Measurements from ENCODE around the gene KIAA1328.
"Not testable (repeated sequence)": the region's sequence is repeated elsewhere in the genome, so short reads cannot be mapped to it uniquely, and the experiment has no call there.

Gene KIAA1328

DNA sequence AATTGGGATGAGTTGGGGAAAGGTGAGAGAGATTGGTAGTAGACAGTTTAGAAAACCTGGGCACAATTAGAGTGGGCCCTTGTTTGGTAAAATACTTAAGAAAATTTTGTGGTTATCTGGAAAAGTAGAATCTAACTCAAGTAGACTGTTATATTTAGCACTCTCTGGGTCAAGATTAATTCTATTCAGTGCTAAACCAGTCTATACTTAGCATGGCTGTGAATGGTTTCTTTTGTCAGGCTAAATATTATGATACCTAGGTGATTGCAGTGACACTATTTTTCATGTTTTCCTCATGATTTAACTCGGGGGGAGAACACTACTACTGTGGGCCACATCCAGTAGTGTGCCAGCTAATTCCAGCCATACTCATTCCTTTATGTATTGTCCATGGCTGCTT, 58.9 kb downstream of the KIAA1328 start:
- no peak for DNase-seq (ENCODE audit: low spot score)

DNA sequence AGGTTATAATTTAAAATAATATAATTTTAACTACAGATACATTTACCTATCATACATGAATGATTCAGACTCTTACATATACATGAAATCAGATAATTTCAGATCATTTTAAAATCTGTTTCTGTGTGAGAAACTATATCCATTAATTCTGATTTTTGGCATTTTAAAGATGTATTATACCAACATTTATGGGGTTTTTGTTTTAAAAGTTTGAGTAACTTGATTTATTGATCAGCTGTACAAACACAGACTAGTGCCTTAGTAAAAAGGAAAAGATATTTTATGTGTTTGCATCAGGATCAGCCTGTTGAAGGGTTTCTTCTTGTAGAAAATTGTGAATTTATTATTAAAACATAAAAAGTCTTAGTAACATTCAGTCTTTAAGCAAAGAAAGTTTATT, 59.9 kb downstream of the KIAA1328 start:
- DNase-seq (ENCODE audit: low spot score) = no peak

DNA sequence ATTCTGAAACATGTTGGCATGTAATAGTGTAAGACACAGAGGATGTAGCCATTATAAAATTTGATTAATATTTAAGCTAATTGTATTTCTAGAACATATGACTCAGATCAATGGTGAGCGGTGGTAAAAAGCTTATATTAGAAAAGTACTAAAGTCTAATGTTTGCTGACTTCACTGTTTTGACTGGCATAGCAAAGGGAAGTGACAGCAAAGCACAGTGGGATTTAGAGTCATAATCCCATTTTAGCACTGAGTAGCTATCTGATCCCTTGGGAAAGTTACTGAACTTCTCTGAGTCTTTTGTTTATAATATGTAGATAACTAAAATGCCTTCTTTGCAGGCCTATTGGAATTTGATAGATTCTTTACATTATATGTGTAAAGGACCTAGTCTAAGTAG, 60.4 kb downstream of the KIAA1328 start:
- DNase-seq (ENCODE audit: low spot score) = no peak

DNA sequence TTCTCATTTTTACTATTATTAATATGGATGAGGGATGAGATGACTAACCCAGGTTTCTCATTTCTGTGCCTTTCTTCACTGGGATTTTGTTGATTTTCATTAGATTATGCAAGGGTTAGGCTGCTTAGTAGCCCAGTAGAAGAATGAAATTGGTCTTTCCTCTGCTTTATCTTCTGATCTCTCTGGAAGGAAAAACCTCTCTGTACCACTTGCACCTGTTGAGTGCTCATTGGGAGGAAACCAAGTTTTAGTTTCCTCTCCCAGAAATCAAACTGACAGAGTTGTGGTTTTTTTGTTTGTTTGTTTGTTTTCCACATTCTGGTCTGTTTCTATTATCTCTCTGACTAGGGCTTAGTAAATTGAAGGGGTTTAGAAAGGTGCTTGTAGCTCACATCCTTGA, 60.8 kb downstream of the KIAA1328 start:
- no peak for DNase-seq (ENCODE audit: low spot score)

- DNase-seq (ENCODE audit: low spot score) = no peak
These were observed 61.7 kb downstream of the KIAA1328 start for GRCh38 chr18:36890598-36890997.

- no peak for DNase-seq (ENCODE audit: low spot score)
These were observed 64.3 kb downstream of the KIAA1328 start for GRCh38 chr18:36893227-36893626.

DNA sequence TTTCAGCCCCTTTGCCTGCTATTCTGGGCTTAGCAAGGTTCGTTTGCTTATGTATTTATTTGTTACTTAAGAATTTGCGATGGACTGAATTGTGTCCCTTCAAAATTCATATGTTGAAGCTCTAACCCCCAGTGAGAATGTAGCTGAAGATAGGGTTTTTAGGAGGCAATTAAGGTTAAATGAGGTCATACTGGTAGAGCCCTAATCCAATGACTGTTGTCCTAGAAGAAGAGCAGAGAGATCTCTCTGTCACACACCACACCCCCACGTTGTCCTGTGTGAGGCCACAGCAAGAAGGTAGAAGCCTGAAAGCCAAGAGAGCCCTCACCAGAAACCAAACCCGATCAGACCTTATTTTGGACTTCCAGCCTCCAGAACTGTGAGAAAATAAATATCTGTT, 66.7 kb downstream of the KIAA1328 start:
- DNase-seq (ENCODE audit: low spot score) = no peak

DNA sequence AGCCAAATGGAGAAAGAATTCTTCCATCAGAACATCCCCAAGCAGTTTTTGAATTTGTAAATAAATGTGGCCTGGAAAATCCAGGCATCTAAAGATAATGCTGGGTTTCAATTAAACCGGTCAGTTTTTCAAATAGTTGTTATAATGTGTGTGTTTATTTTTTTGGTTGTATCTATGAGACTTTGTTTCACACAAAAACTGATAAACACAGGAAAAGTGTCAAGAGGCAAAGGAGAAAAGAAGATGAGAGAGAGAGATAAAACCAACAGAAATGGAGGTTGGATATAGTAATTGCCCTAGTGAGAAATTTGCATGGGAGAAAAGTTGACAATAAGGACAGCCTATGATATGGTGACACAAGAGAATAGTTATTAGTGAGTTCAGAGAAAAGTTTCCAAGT, 68.3 kb downstream of the KIAA1328 start:
- no peak for DNase-seq (ENCODE audit: low spot score)

GRCh38 chr18:36899289-36899688, 70.4 kb downstream of the KIAA1328 start:
- no peak for DNase-seq (ENCODE audit: low spot score)

DNA sequence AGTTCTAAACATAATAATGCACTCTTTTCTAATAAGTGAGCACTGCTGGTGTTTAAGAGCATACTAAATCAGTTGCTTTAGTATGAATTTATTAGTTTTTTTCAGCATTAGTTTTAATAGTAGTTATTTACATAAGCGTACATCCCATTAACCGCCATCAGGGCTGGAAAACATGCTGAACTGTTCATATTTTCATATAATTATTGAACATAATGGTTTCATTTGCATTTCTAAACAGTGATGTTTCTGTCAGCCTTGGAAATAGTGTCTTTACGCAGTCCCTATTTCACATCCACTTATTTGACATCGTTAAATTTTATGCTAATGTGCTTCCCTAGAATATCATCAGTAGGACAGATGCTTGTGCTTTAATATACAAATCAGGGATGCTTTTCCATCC, 71.5 kb downstream of the KIAA1328 start:
- no peak for DNase-seq (ENCODE audit: low spot score)

DNA sequence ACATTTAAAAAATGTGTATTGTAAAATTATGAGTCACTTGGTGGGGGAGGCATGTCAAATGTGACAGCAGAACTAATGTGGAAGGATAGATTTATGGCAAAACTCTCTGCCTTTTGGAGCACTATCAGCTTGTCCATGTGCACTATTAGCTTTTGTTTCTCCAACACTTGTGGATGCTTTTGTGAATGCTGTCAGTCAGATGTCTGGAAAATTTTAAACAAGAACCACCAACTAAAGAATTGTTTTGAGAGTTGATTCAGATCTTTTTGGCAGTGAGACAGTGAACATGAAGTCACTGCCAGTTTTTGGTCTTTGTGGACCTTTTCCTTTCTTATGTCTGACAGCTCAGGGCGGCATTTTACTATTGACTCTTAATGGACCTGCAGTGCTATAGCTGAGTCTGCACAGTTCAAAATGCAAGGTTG, 72.4 kb downstream of the KIAA1328 start:
- no peak for DNase-seq (ENCODE audit: low spot score)

GRCh38 chr18:36903215-36903928, 74.4 kb downstream of the KIAA1328 start:
- no peak for DNase-seq (ENCODE audit: low spot score)

GRCh38 chr18:36905571-36905970, 76.6 kb downstream of the KIAA1328 start:
- no peak for DNase-seq (ENCODE audit: low spot score)

DNA sequence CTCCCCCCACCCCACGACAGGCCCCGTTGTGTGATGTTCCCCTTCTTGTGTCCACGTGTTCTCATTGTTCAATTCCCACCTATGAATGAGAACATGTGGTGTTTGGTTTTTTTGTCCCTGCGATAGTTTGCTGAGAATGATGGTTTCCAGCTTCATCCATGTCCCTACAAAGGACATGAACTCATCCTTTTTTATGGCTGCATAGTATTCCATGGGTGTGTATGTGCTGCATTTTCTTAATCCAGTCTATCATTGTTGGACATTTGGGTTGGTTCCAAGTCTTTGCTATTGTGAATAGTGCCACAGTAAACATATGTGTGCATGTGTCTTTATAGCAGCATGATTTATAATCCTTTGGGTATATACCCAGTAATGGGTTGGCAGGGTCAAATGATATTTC, 80.4 kb downstream of the KIAA1328 start:
- DNase-seq (ENCODE audit: low spot score) = not testable (repeated sequence)

DNA sequence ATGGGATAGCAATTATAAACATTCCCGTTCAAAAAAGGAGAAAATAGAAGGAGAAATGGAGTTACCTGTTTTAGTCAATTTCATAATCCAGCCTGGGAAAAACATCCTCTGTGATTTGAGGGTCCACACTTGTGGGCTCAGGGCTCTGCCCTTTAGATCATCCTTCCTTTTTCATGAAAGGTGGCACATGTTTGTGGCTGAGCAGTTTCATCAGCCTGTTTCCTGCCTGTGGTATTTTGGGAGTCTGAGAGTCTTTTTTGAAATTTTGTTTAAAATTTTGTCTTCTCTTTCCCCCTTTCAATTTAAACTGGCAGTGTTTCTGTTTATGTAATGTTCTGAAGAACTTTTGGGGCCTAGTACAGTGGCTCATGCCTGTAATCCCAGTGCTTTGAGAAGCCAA, 84.0 kb downstream of the KIAA1328 start:
- DNase-seq (ENCODE audit: low spot score) = no peak

DNA sequence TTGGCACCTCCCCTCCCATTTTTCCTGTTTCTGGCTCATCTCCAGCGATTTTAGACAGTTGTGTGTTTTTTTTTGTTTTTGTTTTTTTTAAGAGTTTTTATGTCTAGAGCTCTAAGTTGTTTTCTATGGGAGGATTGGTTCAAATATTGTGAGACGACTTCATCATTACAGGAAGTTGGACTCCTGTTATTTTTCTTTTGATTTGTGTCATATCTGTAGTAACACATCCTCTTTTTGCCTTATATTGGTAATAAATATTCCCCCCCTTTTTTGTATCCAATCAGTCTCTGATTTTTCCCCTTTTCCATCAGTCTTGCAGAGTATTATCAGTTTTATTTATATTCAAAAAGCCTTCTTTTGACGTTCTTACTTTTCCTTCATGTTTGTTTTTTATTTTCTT, 89.0 kb downstream of the KIAA1328 start:
- no peak for DNase-seq (ENCODE audit: low spot score)

- DNase-seq (ENCODE audit: low spot score) = no peak
These were observed 100.7 kb downstream of the KIAA1328 start for GRCh38 chr18:36929601-36930000.

- no peak for DNase-seq (ENCODE audit: low spot score)
These were observed 102.2 kb downstream of the KIAA1328 start for GRCh38 chr18:36931106-36931505.

DNA sequence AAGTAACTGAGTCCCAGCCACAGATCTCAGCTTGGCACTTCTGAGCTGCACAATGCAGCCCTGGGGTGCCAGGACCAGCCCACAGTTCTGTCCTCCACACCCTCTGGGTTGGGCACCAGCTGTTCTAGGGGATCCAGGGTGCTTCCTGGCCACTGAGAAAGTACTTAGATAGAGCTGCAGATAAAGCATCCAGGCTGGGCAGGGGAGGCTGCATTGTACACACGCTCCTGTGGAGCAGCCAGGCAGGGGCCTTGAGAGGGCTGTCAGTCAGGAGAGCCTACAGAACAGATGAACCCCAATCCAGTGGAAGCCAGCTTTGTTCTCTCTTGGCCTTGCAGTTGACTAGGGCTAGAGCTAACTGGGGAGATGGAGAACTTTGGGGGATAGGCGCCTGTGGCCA, 104.6 kb downstream of the KIAA1328 start:
- no peak for DNase-seq (ENCODE audit: low spot score)

GRCh38 chr18:36934884-36935283, 106.0 kb downstream of the KIAA1328 start:
- DNase-seq (ENCODE audit: low spot score) = no peak

DNA sequence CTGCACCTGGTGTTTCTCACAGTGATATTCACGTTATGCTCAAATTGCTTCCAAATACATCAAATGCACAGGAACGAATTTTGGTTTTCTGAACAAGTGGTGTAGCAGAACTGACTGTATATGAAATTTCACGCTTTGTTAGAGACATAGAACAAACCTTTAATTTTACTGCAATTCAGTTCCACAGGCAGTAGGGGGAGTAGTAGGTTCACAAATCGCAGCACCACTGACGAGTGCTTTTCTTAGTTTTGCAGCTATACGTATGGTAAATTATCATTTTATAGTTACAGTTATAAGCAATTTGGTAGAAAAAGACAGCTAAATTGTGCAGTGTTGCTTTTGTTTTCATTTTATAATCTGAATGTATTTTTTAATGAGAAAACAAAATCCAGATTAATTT, 113.3 kb downstream of the KIAA1328 start:
- peak; percentile 14 for DNase-seq (ENCODE audit: low spot score)

DNA sequence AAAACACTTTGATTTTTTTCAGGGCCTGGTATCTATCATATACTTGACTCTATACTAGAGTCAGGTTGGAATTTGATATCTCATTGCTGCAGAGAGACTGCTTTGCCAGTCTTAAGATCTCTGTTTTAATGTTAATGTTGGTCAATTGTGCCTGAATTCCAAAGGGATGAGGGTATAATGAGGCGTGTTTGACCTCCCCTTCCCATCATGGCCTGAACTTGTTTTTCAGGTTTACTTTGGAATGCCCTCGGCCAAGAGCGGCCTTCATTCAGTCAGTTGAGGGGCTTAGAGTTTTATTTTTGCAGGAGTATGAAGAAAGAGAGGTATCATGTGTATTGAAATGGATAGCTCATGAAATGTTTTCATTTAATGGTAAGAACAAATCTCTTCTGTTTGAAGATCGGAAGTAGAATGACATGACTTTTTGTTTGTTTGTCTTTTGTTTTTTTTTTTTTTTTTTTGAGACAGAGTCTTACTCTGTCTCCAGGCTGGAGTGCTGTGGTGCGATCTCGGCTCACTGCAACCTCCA, 119.0 kb downstream of the KIAA1328 start:
- no peak for DNase-seq (ENCODE audit: low spot score)

GRCh38 chr18:36950282-36950681, 121.4 kb downstream of the KIAA1328 start:
- DNase-seq (ENCODE audit: low spot score) = no peak

GRCh38 chr18:36950960-36951359, 122.0 kb downstream of the KIAA1328 start:
- no peak for DNase-seq (ENCODE audit: low spot score)

Data from CD4-positive, alpha-beta T cell treated with Interleukin-15 for 4 hours (primary cell).